Spleen (tissue), 11 donors: ENCODE data around the gene GGTLC2. TPM values are rescaled to one million over a fixed set of nuclear protein-coding genes. Genes with fewer than 3 reads are reported as not detected.
A peak's percentile ranks its signal among the peaks of the same experiment; 100 is the strongest.
"Not testable (repeated sequence)": the region's sequence is repeated elsewhere in the genome, so short reads cannot be mapped to it uniquely, and the experiment has no call there.

Experiments
- DNase-seq: peaks from one replicate; pipeline ENCODE4 v3.0.0-alpha.2; 2020
- H3K27ac ChIP-seq, 8 donors: fragments of 200-600 bp; sonication (generic) in 7 of 8; 1 replicate in 4 of 8; 2 replicates in 4 of 8; pipeline versions ENCODE4 v1.5.0 to v1.8.0; 2016 to 2021; ENCODE audit warnings: inconsistent platforms in 4 of 8, mild to moderate bottlenecking in 4 of 8, moderate library complexity in 1 of 8
- H3K27me3 ChIP-seq, 7 donors: fragments of 200-600 bp; sonication (generic) in 6 of 7; replicated peaks in 1 of 7; 1 replicate in 4 of 7; 2 replicates in 3 of 7; pipeline versions ENCODE4 v1.5.0 to v1.8.0; 2016 to 2021; ENCODE audit warnings: inconsistent platforms in 3 of 7, mild to moderate bottlenecking in 1 of 7
- H3K36me3 ChIP-seq, 6 donors: fragments of 200-600 bp; sonication (generic) in 5 of 6; 1 replicate in 4 of 6; 2 replicates in 2 of 6; pipeline versions ENCODE4 v1.5.0 to v1.8.0; 2016 to 2021; ENCODE audit warnings: inconsistent platforms in 2 of 6
- H3K4me1 ChIP-seq, 6 donors: fragments of 200-600 bp; sonication (generic) in 5 of 6; 1 replicate in 3 of 6; 2 replicates in 3 of 6; pipeline versions ENCODE4 v1.5.0 to v1.8.0; 2016 to 2021; ENCODE audit warnings: inconsistent platforms in 3 of 6
- H3K4me3 ChIP-seq, 8 donors: fragments of 200-600 bp; sonication (generic) in 7 of 8; 1 replicate in 4 of 8; 2 replicates in 4 of 8; pipeline versions ENCODE4 v1.5.0 to v1.8.0; 2016 to 2021; ENCODE audit warnings: inconsistent platforms in 4 of 8, mild to moderate bottlenecking in 4 of 8, moderate library complexity in 2 of 8
- H3K9me3 ChIP-seq, 8 donors: fragments of 200-600 bp; sonication (generic) in 7 of 8; 1 replicate in 4 of 8; 2 replicates in 4 of 8; pipeline versions ENCODE4 v1.5.0 to v1.8.0; 2016 to 2021; ENCODE audit warnings: inconsistent platforms in 4 of 8
- POLR2A ChIP-seq, 3 donors: fragments of 450-650 bp; IDR thresholded peaks; one replicate each; pipeline ENCODE4 v1.5.1; 2017; ENCODE audit warnings: antibody characterized with exemption in 3 of 3, mild to moderate bottlenecking in 1 of 3
- POLR2AphosphoS5 ChIP-seq, 3 donors: sonication (generic); formaldehyde crosslinking; IDR thresholded peaks; one replicate each; pipeline ENCODE4 v1.5.1; 2017; ENCODE audit warnings: antibody characterized with exemption in 3 of 3
- WGBS, 5 donors: extraction: QIAGEN DNeasy Blood & Tissue Kit in 3 of 5; methylation state at CpG; one replicate each; pipeline versions ENCODE4 v1.1.5 to v1.1.7; 2013 to 2018; 5-methylcytosine and 5-hydroxymethylcytosine counted together
- intact Hi-C: fragments of 100-400 bp; cut with DNase I; formaldehyde crosslinking; loops from one replicate; pipeline ENCODE4 v1.15.0; 2023; ENCODE audit warnings: low total_unique reads
- polyA plus RNA-seq, 3 donors: library from polyadenylated mRNA; stranded (reverse); fragments of 200-250 nt; gene quantifications; one replicate each; pipeline ENCODE4 v1.2.1, GENCODE V29; 2013
- total RNA-seq, 7 donors: library from RNA; depleted of rRNA in 3 of 7; stranded (reverse); fragments of >200 nt in 3 of 7; fragmentation: NEBNext Ultra II Directional in 4 of 7; extraction: Animal tissue kit (Norgen Biotek cat#: 25700) in 4 of 7; gene quantifications; one replicate each; pipeline versions ENCODE4 v1.1.0 to v1.2.1, GENCODE V29; 2016 to 2021
- TF ChIP-seq, protein P1 (sequence below), 11 experiments: fragments of 200-600 bp in 7 of 11; fragments of 450-650 bp in 4 of 11; sonication (generic) in 4 of 11; IDR thresholded peaks in 8 of 11; conservative IDR thresholded peaks in 3 of 11; 1 replicate in 7 of 11; 2 replicates in 4 of 11; pipeline versions ENCODE4 v1.4.0 to v1.8.0; 2016 to 2021; ENCODE audit warnings: antibody characterized with exemption in 11 of 11, inconsistent platforms in 4 of 11, mild to moderate bottlenecking in 1 of 11
- donor health status: healthy with polysubstance abuse.
- donor health status: DM: no; HTN: no; CAD: no; lungs with moderate emphysema.
- donor health status: DM: no; HTN: no; CAD: no.
- donor health status: Bipolar disorder and iron deficiency.
- donor health status: healthy.
- donor health status: DM: no; HTN: no; CAD: no.
- donor health status: DM: yes; HTN: yes; CAD: no.

The GGTLC2 gene
- total and polyA plus RNA-seq, 10 donors, result not detected

GRCh38 chr22:22684580-22685561 is 40.5 kb downstream of the GGTLC2 start:
- no peak for TF ChIP-seq POLR2A (IDR thresholded peaks at IDR 0.05)
- TF ChIP-seq, protein P1, sequence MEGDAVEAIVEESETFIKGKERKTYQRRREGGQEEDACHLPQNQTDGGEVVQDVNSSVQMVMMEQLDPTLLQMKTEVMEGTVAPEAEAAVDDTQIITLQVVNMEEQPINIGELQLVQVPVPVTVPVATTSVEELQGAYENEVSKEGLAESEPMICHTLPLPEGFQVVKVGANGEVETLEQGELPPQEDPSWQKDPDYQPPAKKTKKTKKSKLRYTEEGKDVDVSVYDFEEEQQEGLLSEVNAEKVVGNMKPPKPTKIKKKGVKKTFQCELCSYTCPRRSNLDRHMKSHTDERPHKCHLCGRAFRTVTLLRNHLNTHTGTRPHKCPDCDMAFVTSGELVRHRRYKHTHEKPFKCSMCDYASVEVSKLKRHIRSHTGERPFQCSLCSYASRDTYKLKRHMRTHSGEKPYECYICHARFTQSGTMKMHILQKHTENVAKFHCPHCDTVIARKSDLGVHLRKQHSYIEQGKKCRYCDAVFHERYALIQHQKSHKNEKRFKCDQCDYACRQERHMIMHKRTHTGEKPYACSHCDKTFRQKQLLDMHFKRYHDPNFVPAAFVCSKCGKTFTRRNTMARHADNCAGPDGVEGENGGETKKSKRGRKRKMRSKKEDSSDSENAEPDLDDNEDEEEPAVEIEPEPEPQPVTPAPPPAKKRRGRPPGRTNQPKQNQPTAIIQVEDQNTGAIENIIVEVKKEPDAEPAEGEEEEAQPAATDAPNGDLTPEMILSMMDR (IDR thresholded peaks at IDR 0.05 in 8 of 11, conservative IDR thresholded peaks at IDR 0.05 in 3 of 11), result peak in 6 of 11 experiments; percentile 25 to 58 (median 54)
- peak overlapping the region in 5 of 8 donors; percentile 11 to 67 (median 18) for H3K27ac ChIP-seq
- H3K36me3 ChIP-seq, result no peaks in the 10 kb centered on the region
- H3K4me3 ChIP-seq, result no peak overlapping the region
- intact Hi-C loops, result loop anchor here (10.0 kb wide), 1 partner anchor 90 kb away; no protein-coding TSS in a partner anchor
- 59 to 70% (median 68%) methylated on average over 7 to 9 of the region's 9 CpGs for WGBS, 5 donors
- peaks cover 2 to 52% (median 32%) of the 10 kb centered on the region in 6 donors for H3K4me1 ChIP-seq
- H3K27me3 ChIP-seq, result no peaks in the 10 kb centered on the region
- DNase-seq, result peak; percentile 85
- H3K9me3 ChIP-seq, result no peaks in the 10 kb centered on the region

DNA sequence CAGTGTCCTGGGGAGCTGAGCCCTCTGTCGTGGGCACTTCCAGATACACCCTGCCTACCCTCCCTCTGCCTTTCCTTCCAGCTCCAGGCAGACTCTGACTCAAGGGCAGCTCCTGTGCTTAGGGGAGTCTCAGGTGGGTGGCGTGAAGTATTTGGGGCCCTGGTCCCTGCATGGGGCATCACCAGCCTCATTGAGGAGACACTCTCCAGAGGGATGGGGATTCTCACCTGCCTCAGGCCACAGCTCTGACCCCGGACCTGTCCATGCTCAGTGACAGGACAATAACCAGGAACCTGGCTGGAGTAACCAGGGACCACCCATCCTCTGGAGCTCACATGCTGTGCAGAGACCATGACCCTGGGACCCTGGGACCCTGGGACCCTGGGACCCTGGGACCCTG is 41.2 kb downstream of the GGTLC2 start:
- no peaks in the 10 kb centered on the region for H3K27me3 ChIP-seq
- H3K27ac ChIP-seq, result peak overlapping the region in 5 of 8 donors; percentile 11 to 67 (median 18)
- 79 to 96% (median 85%) methylated on average over 3 of the region's 3 CpGs for WGBS, 5 donors
- H3K9me3 ChIP-seq, result no peaks in the 10 kb centered on the region
- DNase-seq, result no peak
- TF ChIP-seq, protein P1 (IDR thresholded peaks at IDR 0.05 in 8 of 11, conservative IDR thresholded peaks at IDR 0.05 in 3 of 11), result no peak
- TF ChIP-seq POLR2A (IDR thresholded peaks at IDR 0.05) (no peak), POLR2AphosphoS5 (IDR thresholded peaks at IDR 0.05) (no peak)
- intact Hi-C loops, result loop anchor here (10.0 kb wide), 1 partner anchor 91 kb away; no protein-coding TSS in a partner anchor
- peaks cover 2 to 52% (median 32%) of the 10 kb centered on the region in 6 donors for H3K4me1 ChIP-seq
- H3K36me3 ChIP-seq, result no peaks in the 10 kb centered on the region
- no peak overlapping the region for H3K4me3 ChIP-seq

DNA sequence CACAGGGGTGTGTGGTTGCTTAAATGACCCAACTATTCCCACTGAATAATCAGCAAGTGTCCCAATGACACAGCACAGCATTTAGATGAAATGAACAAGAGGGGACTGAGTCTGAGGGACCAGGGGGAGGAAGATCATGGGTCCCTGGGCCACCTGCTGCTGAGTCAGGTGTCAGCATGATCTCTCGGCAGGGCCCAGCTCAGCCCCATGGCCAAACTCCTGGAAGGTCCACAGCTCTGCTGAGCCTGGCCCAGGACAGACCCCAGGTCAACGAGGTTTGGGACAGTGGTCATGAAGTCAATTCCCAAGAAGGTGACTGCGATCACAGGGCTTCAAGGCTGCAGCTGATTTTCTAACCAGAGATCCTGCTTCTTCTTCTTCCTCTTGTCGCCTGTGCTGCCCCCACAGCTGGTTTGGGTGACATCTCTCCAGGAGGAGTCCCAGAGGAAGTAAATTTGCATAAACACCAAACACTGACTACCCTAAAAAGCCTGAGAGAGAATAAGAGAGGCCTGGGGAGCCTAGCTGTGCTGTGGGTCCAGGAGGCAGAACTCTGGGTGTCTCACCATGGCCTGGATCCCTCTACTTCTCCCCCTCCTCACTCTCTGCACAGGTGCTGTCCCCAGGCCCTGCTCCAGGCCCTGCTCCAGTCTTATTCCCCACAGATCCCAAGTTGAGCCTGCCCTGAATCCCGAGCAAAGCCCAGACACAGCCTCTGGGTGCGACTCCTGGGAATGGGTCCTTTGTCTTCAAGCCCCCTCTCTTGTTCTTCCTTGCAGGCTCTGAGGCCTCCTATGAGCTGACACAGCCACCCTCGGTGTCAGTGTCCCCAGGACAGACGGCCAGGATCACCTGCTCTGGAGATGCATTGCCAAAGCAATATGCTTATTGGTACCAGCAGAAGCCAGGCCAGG is 42.0 kb downstream of the GGTLC2 start:
- Histone ChIP-seq H3K4me1 (peaks cover 2 to 44% (median 28%) of the 10 kb centered on the region in 6 donors), H3K27ac (peak overlapping the region in 5 of 8 donors; percentile 16 to 67 (median 41)), H3K4me3 (peak overlapping the region in 1 of 8 donors; percentile 32)
- DNase-seq, H3K9me3 ChIP-seq, H3K27me3 ChIP-seq, H3K36me3 ChIP-seq: not testable (repeated sequence)
- intact Hi-C loops, result loop anchor here (10.0 kb wide), 1 partner anchor 92 kb away; no protein-coding TSS in a partner anchor
- peak in 1 of 3 donors; percentile 60 for TF ChIP-seq POLR2AphosphoS5 (IDR thresholded peaks at IDR 0.05)
- 65 to 81% (median 70%) methylated on average over 8 of the region's 8 CpGs for WGBS, 5 donors
